Measurements from ENCODE around the gene TMED6. TPM values are rescaled to one million over a fixed set of nuclear protein-coding genes. Genes with fewer than 3 reads are reported as not detected.

The TMED6 gene
- total RNA-seq, 2 donors from 2014 or later: not detected

DNA sequence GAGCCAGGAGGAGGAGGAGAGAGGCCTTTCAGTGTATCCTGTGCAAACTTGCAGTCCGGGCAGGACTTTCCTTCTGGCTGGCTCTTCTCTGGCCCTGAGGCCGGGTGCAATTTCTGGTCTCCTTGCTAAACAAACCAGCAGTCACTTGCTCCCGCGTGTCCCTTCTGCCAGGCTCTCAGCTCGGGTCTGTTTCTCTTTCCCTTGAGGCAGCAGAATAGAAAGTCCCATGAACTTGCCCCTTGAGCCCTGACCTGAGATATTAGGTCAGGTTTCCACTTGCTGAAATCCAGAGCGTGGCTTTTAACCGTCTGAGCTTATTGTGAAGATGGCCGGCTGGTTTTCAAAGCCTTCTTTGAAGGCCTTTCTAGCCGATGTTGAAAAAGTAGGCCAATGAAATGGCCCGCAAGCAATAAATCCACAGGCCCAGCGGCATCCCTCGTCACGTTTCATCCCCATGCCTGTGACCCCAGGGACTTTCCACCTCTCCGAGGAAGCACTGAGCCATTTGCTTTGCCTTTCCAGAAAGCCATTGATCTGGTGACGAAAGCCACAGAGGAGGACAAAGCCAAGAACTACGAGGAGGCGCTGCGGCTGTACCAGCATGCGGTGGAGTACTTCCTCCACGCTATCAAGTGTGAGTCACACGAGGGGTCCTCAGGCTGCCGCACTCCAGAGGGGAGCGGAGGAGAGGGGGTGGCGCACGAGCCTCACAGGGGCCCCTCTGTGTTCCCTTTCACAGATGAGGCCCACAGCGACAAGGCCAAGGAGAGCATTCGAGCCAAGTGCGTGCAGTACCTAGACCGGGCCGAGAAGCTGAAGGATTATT, 35.9 kb downstream of the TMED6 start:
- Histone ChIP-seq H3K36me3 (peaks cover 51% of the 10 kb centered on the region), H3K4me3 (no peak overlapping the region), H3K4me1 (peaks cover 0 to 18% of the 10 kb centered on the region in 2 donors), H3K27ac (no peak overlapping the region), H3K27me3 (no peaks in the 10 kb centered on the region), H3K9me3 (no peaks in the 10 kb centered on the region)
- DNase-seq (ENCODE audit: low spot score): no peak
- TF ChIP-seq, protein P1, sequence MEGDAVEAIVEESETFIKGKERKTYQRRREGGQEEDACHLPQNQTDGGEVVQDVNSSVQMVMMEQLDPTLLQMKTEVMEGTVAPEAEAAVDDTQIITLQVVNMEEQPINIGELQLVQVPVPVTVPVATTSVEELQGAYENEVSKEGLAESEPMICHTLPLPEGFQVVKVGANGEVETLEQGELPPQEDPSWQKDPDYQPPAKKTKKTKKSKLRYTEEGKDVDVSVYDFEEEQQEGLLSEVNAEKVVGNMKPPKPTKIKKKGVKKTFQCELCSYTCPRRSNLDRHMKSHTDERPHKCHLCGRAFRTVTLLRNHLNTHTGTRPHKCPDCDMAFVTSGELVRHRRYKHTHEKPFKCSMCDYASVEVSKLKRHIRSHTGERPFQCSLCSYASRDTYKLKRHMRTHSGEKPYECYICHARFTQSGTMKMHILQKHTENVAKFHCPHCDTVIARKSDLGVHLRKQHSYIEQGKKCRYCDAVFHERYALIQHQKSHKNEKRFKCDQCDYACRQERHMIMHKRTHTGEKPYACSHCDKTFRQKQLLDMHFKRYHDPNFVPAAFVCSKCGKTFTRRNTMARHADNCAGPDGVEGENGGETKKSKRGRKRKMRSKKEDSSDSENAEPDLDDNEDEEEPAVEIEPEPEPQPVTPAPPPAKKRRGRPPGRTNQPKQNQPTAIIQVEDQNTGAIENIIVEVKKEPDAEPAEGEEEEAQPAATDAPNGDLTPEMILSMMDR (IDR thresholded peaks at IDR 0.05): no peak

DNA sequence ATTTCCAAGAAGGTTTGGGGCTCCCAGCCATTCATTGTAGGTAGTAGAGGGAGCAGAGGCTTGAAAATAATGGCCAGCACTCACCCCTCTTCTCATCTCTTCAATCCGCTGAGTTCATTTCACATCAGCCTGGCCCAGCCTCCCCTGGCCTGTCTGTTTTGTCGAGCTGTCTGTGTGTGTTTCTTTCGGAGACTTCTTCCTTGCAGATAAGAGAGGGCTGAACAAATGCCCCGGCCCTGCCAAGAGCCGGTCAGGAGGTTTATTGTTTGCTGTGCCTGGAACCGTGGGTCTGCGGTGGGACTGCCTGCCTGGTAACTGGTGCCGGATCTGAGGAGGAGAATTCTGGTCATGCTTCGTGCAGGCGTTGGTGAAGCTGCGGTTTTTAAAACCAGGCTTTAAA, 37.1 kb downstream of the TMED6 start:
- H3K9me3 ChIP-seq: no peaks in the 10 kb centered on the region
- peaks cover 40% of the 10 kb centered on the region for H3K36me3 ChIP-seq
- H3K27ac ChIP-seq: no peak overlapping the region
- H3K27me3 ChIP-seq: no peaks in the 10 kb centered on the region
- H3K4me3 ChIP-seq: no peak overlapping the region
- TF ChIP-seq, protein P1 (IDR thresholded peaks at IDR 0.05): no peak
- peaks cover 0 to 21% of the 10 kb centered on the region in 2 donors for H3K4me1 ChIP-seq
- DNase-seq (ENCODE audit: low spot score): no peak

DNA sequence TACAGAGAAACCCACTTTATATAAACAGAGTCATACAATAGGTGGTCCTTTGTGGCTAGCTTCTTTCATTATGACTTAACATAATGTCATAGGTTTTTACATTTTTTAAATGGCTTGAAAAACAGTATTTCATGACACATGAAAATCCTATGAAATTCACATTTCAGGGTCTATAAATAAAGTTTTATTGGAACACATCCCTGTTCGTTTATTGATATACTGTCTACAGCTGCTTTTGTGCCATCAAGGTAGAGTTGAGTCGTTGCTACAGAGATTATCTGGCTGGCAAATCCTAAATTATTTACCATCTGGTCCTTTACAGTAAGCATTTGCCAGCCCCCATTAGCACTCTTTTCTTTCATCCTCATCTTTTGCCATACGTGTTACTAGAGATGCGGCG, 38.1 kb downstream of the TMED6 start:
- Histone ChIP-seq H3K27ac (no peak overlapping the region), H3K4me1 (peaks cover 0 to 21% of the 10 kb centered on the region in 2 donors), H3K27me3 (no peaks in the 10 kb centered on the region), H3K4me3 (no peak overlapping the region), H3K36me3 (peaks cover 29% of the 10 kb centered on the region), H3K9me3 (no peaks in the 10 kb centered on the region)
- TF ChIP-seq, protein P1 (IDR thresholded peaks at IDR 0.05): no peak
- DNase-seq (ENCODE audit: low spot score): no peak

DNA sequence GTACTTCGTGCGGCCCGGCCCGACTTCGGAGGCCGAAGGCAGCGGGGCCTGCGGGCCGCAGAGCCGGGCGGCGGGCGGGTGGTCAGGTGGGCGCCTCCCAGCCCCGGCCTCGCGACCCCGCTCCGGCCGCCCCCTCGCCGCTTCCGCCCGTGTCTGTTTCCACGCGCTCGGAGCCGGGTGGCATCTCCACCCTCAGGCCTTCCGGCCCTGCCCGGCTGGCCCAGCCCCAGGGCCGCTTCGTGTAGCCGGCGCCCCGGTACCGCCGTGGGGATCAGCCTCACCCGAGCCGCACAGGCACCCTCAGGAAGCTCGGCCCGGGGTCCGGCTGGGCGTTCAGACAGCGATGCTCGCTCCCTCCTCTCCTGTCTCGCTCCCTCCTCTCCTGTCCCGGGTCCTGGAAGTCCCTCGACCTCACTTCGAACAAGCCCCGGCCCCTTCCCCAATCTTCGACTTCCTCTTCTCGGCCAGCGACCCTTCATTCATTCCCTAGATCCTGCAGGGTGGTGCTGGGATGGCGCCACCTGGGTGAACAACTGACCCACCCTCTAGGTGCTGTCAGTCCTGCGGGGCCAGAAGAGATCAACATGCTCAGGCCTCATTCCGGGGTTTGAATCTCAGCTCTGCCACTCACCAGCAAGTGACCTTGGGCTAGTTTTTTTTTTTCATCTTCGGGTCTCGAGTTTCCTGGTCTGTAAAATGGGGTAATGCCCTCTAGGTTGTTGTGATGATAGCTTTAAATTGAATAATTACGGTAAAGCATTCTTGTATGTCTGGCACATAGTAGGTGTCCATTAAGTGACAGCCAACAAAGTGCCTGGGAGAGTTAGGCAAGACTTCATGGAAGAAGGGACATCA, 39.8 kb downstream of the TMED6 start:
- H3K27me3 ChIP-seq: no peaks in the 10 kb centered on the region
- H3K9me3 ChIP-seq: no peaks in the 10 kb centered on the region
- DNase-seq (ENCODE audit: low spot score): no peak
- TF ChIP-seq, protein P1 (IDR thresholded peaks at IDR 0.05): no peak
- H3K36me3 ChIP-seq: peaks cover 17% of the 10 kb centered on the region
- H3K4me1 ChIP-seq: peaks cover 0 to 21% of the 10 kb centered on the region in 2 donors
- H3K27ac ChIP-seq: peak overlapping the region; percentile 82 to 89
- peak overlapping the region; percentile 87 to 92 for H3K4me3 ChIP-seq

DNA sequence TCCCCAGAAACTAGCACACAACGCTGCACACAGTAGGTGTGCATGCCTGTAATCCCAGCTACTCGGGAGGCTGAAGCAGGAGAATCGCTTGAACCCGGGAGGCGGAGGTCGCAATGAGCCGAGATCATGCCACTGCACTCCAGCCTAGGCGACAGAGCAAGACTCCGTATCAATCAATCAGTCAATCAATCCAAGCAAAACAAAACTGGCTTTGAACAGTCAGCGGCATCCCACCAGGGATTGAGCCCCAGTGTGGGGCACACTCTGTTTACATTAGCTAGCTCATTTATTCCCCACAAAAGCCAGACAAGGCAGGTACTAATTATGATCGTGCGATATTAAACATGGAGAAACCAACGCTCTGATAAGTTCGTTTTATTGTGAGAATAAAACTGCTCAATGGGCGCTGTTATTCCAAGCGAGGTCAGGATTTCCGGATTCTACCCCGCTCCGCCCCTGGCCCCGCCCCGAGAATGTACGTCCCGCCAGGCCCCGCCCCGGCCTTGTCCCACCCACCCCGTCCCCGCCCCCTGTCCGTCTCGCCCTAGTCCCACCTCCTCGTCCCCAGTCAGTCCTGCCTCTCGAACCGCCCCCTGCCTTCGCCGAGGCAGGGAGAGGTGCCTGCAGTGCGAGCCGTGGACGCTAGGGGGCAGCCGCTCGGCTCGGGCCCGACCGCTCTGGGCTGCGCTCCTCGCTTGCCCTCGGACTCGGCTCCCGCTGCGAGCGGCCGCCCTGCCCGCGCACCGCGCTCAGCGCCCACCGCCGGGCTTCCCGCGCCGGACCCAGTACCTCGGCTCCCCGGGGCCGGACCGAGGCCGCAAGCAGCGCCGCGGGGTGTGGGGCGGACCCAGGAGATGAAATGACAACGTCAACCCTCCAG, 40.7 kb downstream of the TMED6 start, which contains the start of gene VPS4A:
Gene VPS4A (plus strand): TSS at position 698 of the 880 bp plus-strand sequence. CDS start 162 bp downstream, at position 860.
- no peaks in the 10 kb centered on the region for H3K27me3 ChIP-seq
- peak within 1 kb of the TSS; percentile 82 to 89 for H3K27ac ChIP-seq
- peak; percentile 93 for DNase-seq (ENCODE audit: low spot score)
- H3K36me3 ChIP-seq: peaks cover 9% of the 10 kb centered on the region
- no peaks in the 10 kb centered on the region for H3K9me3 ChIP-seq
- TF ChIP-seq, protein P1 (IDR thresholded peaks at IDR 0.05): peak; percentile 96
- peak within 1 kb of the TSS; percentile 87 to 92 for H3K4me3 ChIP-seq
- peaks cover 0 to 21% of the 10 kb centered on the region in 2 donors for H3K4me1 ChIP-seq
